WERI-Rb-1 (cell line): ENCODE measurements around the gene SNTN.

Experiments used
- DNase-seq: peaks from one replicate; pipeline ENCODE4 v3.0.0-alpha.2; 2020
- H3K27ac ChIP-seq: fragments of 250-450 bp; sonication (Bioruptor Pico); 2 replicates; pipeline ENCODE4 v1.5.1; 2020; ENCODE audit warnings: mild to moderate bottlenecking, moderate library complexity
- H3K27me3 ChIP-seq: fragments of 250-450 bp; sonication (Bioruptor Pico); 2 replicates; pipeline ENCODE4 v1.5.1; 2021; ENCODE audit warnings: mild to moderate bottlenecking, low read depth, moderate library complexity; ENCODE audit not compliant: insufficient read depth, severe bottlenecking
- H3K36me3 ChIP-seq: fragments of 250-450 bp; sonication (Bioruptor Pico); 2 replicates; pipeline ENCODE4 v1.5.1; 2020; ENCODE audit warnings: mild to moderate bottlenecking, moderate library complexity
- H3K4me3 ChIP-seq: 2 replicates; pipeline ENCODE4 v1.5.1; 2011; ENCODE audit warnings: low read depth, mild to moderate bottlenecking, control low read depth, low read length
- H3K9me3 ChIP-seq: fragments of 250-450 bp; sonication (Bioruptor Pico); 2 replicates; pipeline ENCODE4 v1.5.1; 2021; ENCODE audit warnings: mild to moderate bottlenecking, moderate library complexity; ENCODE audit not compliant: severe bottlenecking
- CTCF ChIP-seq: IDR thresholded peaks from 2 replicates; pipeline ENCODE4 v1.5.1; 2011; ENCODE audit warnings: low read depth, mild to moderate bottlenecking, control low read depth, inconsistent platforms, low read length

SNTN gene

GRCh38 chr3:63693351-63693750, 40.9 kb downstream of the SNTN start:
- no peak for TF ChIP-seq CTCF
- H3K27me3 ChIP-seq, result no peaks in the 10 kb centered on the region
- no peak overlapping the region for H3K27ac ChIP-seq
- no peak overlapping the region for H3K4me3 ChIP-seq
- no peaks in the 10 kb centered on the region for H3K36me3 ChIP-seq
- no peak for DNase-seq
- no peaks in the 10 kb centered on the region for H3K9me3 ChIP-seq

DNA sequence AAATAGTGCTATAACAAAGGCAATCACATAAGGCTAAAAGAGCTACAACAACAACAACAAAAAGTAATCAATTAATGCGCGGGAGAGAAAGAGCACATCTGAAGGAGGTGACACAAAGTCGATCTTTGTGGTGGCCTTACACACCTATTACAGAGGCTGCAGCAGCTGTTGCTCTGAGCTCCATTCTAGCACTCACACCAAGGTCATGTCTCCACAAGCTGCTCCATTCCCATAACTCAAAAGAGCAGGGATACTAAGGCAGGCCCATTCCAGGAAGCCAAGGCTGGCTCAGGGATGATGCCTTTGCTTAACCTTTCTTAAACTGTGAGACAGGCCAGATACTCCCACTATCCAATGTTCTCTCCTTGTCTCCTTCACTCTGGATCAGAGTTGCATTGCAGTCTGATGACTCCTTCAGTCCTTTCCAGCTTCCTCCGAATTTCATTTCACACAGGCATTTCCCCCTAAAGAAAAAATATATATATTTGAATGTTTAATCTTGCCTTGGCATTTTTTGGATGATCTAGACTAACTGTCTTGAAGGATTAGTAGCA, 52.7 kb downstream of the SNTN start:
- Histone ChIP-seq H3K27me3 (no peaks in the 10 kb centered on the region), H3K36me3 (no peaks in the 10 kb centered on the region), H3K27ac (no peak overlapping the region), H3K4me3 (no peak overlapping the region), H3K9me3 (no peaks in the 10 kb centered on the region)
- no peak for DNase-seq
- no peak for TF ChIP-seq CTCF

- no peak overlapping the region for H3K4me3 ChIP-seq
- TF ChIP-seq CTCF, result no peak
- no peaks in the 10 kb centered on the region for H3K36me3 ChIP-seq
- no peak for DNase-seq
- no peaks in the 10 kb centered on the region for H3K27me3 ChIP-seq
- no peaks in the 10 kb centered on the region for H3K9me3 ChIP-seq
- no peak overlapping the region for H3K27ac ChIP-seq
Measured at GRCh38 chr3:63706321-63707085, 54.0 kb downstream of the SNTN start.

- Histone ChIP-seq H3K9me3 (no peaks in the 10 kb centered on the region), H3K27me3 (no peaks in the 10 kb centered on the region), H3K36me3 (no peaks in the 10 kb centered on the region), H3K4me3 (no peak overlapping the region), H3K27ac (no peak overlapping the region)
- TF ChIP-seq CTCF, result no peak
- DNase-seq, result no peak
Measured at GRCh38 chr3:63707731-63708130, 55.3 kb downstream of the SNTN start.

DNA sequence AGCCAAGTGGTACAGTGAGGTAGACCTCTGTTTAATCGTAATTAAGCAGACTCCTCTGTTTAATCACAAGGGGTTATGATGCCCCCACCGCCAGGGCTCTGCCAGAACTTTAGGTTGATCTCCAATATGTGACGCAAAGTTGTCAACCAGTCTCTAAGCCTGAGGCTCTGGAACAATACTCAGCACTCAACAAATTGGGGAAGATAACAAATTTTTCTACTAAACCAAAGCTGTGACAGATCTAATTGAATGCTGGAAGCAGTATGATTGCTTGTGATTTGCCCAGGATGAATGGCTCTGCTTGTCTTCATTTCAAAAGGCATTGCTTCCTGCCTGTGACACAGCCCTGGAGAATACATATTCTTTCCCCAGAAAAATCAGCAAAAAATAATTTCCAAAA, 57.1 kb downstream of the SNTN start:
- H3K9me3 ChIP-seq, result no peaks in the 10 kb centered on the region
- no peak for DNase-seq
- no peak overlapping the region for H3K4me3 ChIP-seq
- no peaks in the 10 kb centered on the region for H3K27me3 ChIP-seq
- no peak for TF ChIP-seq CTCF
- H3K27ac ChIP-seq, result no peak overlapping the region
- no peaks in the 10 kb centered on the region for H3K36me3 ChIP-seq
